HG03565 (cell line): ENCODE results near the gene LAMB3.
A peak's percentile ranks its signal among the peaks of the same experiment; 100 is the strongest.

Experiments used
- ATAC-seq: cut with Tn5 transposase; IDR thresholded peaks from one replicate; pipeline ENCODE4 v1.9.1; 2021; ENCODE audit warnings: mild to moderate bottlenecking, moderate library complexity; ENCODE audit not compliant: unreplicated experiment

LAMB3 gene

GRCh38 chr1:209634005-209634737 is 18.1 kb downstream of the LAMB3 start:
- no peak for ATAC-seq

GRCh38 chr1:209633335-209633997 is 18.8 kb downstream of the LAMB3 start:
- no peak for ATAC-seq

- no peak for ATAC-seq
These were observed 21.6 kb downstream of the LAMB3 start for GRCh38 chr1:209630383-209631225.

GRCh38 chr1:209629621-209630382 is 22.4 kb downstream of the LAMB3 start:
- no peak for ATAC-seq

- no peak for ATAC-seq
These were observed 23.5 kb downstream of the LAMB3 start for GRCh38 chr1:209628618-209629299.

GRCh38 chr1:209627732-209628196 is 24.5 kb downstream of the LAMB3 start:
- ATAC-seq: peak; percentile 59

GRCh38 chr1:209627027-209627731 is 25.0 kb downstream of the LAMB3 start:
- no peak for ATAC-seq

GRCh38 chr1:209626346-209627026 is 25.7 kb downstream of the LAMB3 start:
- ATAC-seq: no peak

GRCh38 chr1:209625791-209626285 is 26.4 kb downstream of the LAMB3 start:
- no peak for ATAC-seq

- no peak for ATAC-seq
These were observed 27.4 kb downstream of the LAMB3 start for GRCh38 chr1:209624558-209625549.

GRCh38 chr1:209622841-209623829 is 29.1 kb downstream of the LAMB3 start:
- ATAC-seq: no peak

- no peak for ATAC-seq
These were observed 30.2 kb downstream of the LAMB3 start for GRCh38 chr1:209621741-209622655.

GRCh38 chr1:209621286-209621685 is 30.9 kb downstream of the LAMB3 start:
- no peak for ATAC-seq

- ATAC-seq: no peak
These were observed 31.7 kb downstream of the LAMB3 start for GRCh38 chr1:209620487-209620884.
